OCI-LY7 (cell line): ENCODE measurements around the gene CA11.

ENCODE experiments used
- CTCF ChIP-seq: fragments of 200-600 bp; sonication (generic); conservative IDR thresholded peaks from 2 replicates; pipeline ENCODE4 v1.5.1; 2014; ENCODE audit warnings: mild to moderate bottlenecking, antibody characterized with exemption, low read length, moderate library complexity, mixed read lengths
- EZH2phosphoT487 ChIP-seq: fragments of 200-600 bp; sonication (generic); IDR thresholded peaks from 2 replicates; pipeline ENCODE4 v1.6.1; 2018; ENCODE audit warnings: low read depth, borderline replicate concordance, mild to moderate bottlenecking, mixed run types, antibody characterized with exemption, low read length, moderate library complexity, mixed read lengths

DNA sequence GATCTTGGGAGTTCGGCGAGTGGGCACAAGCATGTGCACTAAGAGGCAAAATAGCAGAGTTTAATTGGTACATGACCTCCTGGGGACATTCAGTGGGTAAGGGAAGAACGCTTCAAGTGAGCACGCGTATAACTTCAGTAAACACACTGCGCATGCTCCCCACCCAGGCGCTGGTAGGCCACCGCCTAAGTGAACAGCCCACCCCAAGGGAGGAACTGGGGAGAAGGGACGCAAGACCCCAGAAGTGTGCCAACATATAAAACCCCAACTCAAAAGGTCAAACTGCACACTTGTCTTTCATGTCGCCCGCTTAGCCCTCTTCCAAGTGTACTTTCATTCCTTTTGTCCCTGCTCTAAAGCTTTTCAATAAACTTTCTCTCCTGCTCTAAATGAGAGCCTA, 37.4 kb upstream of the CA11 start:
- TF ChIP-seq CTCF (no peak), EZH2phosphoT487 (no peak)
